Right lobe of liver (tissue), 6 donors: Measurements from ENCODE around the gene DNAJC13. TPM values are rescaled to one million over a fixed set of nuclear protein-coding genes. Genes with fewer than 3 reads are reported as not detected.
A peak's percentile ranks its signal among the peaks of the same experiment; 100 is the strongest.

Experiments
- ATAC-seq, 4 donors: fragments of 200-7000 bp; cut with Tn5 transposase; one replicate each; pipeline ENCODE4 v1.9.1; 2020; ENCODE audit warnings: mild to moderate bottlenecking in 4 of 4, moderate library complexity in 4 of 4
- DNase-seq, 3 donors: peaks; one replicate each; pipeline ENCODE4 v3.0.0-alpha.2; 2020
- H3K27ac ChIP-seq, 3 donors: fragments of 200-600 bp; one replicate each; pipeline ENCODE4 v1.8.0; 2022
- H3K27me3 ChIP-seq, 2 donors: fragments of 200-600 bp; one replicate each; pipeline ENCODE4 v1.8.0; 2022
- H3K36me3 ChIP-seq, 4 donors: fragments of 200-600 bp; sonication (generic) in 1 of 4; one replicate each; pipeline versions ENCODE4 v1.5.1 to v1.8.0; 2017 to 2022; ENCODE audit warnings: control low read depth in 1 of 4
- H3K4me1 ChIP-seq, 4 donors: fragments of 200-600 bp; sonication (generic) in 1 of 4; one replicate each; pipeline versions ENCODE4 v1.5.1 to v1.8.0; 2017 to 2022; ENCODE audit warnings: control low read depth in 1 of 4
- H3K4me3 ChIP-seq, 3 donors: fragments of 200-600 bp; one replicate each; pipeline ENCODE4 v1.8.0; 2022
- H3K9me3 ChIP-seq, 4 donors: fragments of 200-600 bp; sonication (generic) in 1 of 4; one replicate each; pipeline versions ENCODE4 v1.5.1 to v1.8.0; 2017 to 2022; ENCODE audit warnings: control low read depth in 1 of 4
- POLR2A ChIP-seq: fragments of 450-650 bp; IDR thresholded peaks from one replicate; pipeline ENCODE4 v1.6.1; 2017; ENCODE audit warnings: antibody characterized with exemption, mild to moderate bottlenecking
- WGBS: methylation state at CpG from one replicate; pipeline ENCODE4 v1.1.6; 2018; ENCODE audit warnings: low coverage, low lambda C conversion rate; ENCODE audit not compliant: insufficient coverage; ENCODE audit errors: missing lambda C conversion rate; 5-methylcytosine and 5-hydroxymethylcytosine counted together
- intact Hi-C, 2 donors: fragments of 100-400 bp; cut with DNase I; formaldehyde crosslinking; loops; one replicate each; pipeline versions ENCODE4 v1.11.2 to v1.14.1; 2022
- total RNA-seq, 6 experiments: library from RNA; depleted of rRNA in 2 of 6; stranded (reverse); fragments of >200 nt in 2 of 6; fragmentation: NEBNext Ultra II Directional in 3 of 6; extraction: Animal tissue kit (Norgen Biotek cat#: 25700) in 3 of 6; gene quantifications; one replicate each; pipeline versions ENCODE4 v1.1.0 to v1.2.4, GENCODE V29; 2016 to 2023
- TF ChIP-seq, protein P1 (sequence below), 4 donors: fragments of 200-600 bp in 3 of 4; fragments of 450-650 bp in 1 of 4; IDR thresholded peaks; one replicate each; pipeline versions ENCODE4 v1.5.1 to v1.8.0; 2016 to 2022; ENCODE audit warnings: antibody characterized with exemption in 4 of 4, mild to moderate bottlenecking in 2 of 4
- donor health status: DM: no; HTN: yes; CAD: no.
- donor health status: DM: no; HTN: no; CAD: no.
- donor health status: DM: no; HTN: no; CAD: no.
- donor health status: DM: no; HTN: yes; CAD: no.
- donor health status: DM: no; HTN: yes; CAD: no.

The DNAJC13 gene
- total RNA-seq, 6 experiments from 2014 or later, result 12.6 to 19.4 (median 18.3) TPM

- DNase-seq (no peak), ATAC-seq (peak in 2 of 4 donors; percentile 45 to 63)
- H3K36me3 ChIP-seq, result no peaks in the 10 kb centered on the region
- TF ChIP-seq POLR2A, result no peak
- TF ChIP-seq, protein P1, sequence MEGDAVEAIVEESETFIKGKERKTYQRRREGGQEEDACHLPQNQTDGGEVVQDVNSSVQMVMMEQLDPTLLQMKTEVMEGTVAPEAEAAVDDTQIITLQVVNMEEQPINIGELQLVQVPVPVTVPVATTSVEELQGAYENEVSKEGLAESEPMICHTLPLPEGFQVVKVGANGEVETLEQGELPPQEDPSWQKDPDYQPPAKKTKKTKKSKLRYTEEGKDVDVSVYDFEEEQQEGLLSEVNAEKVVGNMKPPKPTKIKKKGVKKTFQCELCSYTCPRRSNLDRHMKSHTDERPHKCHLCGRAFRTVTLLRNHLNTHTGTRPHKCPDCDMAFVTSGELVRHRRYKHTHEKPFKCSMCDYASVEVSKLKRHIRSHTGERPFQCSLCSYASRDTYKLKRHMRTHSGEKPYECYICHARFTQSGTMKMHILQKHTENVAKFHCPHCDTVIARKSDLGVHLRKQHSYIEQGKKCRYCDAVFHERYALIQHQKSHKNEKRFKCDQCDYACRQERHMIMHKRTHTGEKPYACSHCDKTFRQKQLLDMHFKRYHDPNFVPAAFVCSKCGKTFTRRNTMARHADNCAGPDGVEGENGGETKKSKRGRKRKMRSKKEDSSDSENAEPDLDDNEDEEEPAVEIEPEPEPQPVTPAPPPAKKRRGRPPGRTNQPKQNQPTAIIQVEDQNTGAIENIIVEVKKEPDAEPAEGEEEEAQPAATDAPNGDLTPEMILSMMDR (IDR thresholded peaks at IDR 0.05), result no peak
- intact Hi-C loops, result no loop called here
- H3K27ac ChIP-seq, result no peak overlapping the region
- 43% methylated on average over 2 of the region's 2 CpGs for WGBS
- no peak overlapping the region for H3K4me3 ChIP-seq
- no peaks in the 10 kb centered on the region for H3K4me1 ChIP-seq
- H3K27me3 ChIP-seq, result no peaks in the 10 kb centered on the region
- H3K9me3 ChIP-seq, result no peaks in the 10 kb centered on the region
Measured at GRCh38 chr3:132432639-132433038, 15.3 kb downstream of the DNAJC13 start.

GRCh38 chr3:132433121-132433520, 15.8 kb downstream of the DNAJC13 start:
- Histone ChIP-seq H3K9me3 (no peaks in the 10 kb centered on the region), H3K4me3 (no peak overlapping the region), H3K4me1 (no peaks in the 10 kb centered on the region), H3K27ac (no peak overlapping the region), H3K27me3 (no peaks in the 10 kb centered on the region), H3K36me3 (no peaks in the 10 kb centered on the region)
- ATAC-seq, result no peak
- 82% methylated on average over 3 of the region's 3 CpGs for WGBS
- intact Hi-C loops, result no loop called here
- TF ChIP-seq POLR2A, result no peak
- TF ChIP-seq, protein P1 (IDR thresholded peaks at IDR 0.05), result no peak
- no peak for DNase-seq

DNA sequence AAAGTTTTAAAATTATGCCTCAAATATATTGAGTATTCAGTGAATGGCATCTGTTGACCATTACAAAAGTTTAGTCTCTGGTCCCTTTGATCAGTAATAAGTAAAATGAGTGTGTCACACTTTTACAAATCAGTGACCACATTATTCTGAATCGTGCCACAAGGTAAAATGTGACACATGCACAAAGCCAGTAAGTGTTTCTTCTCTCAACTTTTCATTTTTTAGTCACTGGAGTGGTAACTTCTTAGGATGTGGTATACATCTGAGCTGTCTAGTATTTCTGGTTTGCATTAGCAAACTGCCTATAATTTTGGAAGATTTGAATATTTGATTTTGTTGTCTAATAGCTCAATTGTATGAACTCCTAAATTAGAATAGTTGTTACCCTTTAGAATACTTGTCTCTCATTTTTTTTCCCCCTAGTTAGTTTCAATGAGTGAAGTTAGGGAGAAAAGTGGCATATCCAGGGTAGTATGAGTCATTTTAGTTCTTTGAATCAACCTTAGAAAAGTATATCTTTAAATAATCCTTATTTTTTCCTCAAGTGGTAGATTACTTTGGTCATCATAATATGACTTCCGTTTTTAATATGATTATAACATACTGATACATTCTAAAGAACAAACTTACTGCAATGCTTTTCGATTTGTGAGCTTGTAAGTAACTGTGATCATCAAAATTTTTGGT, 18.1 kb downstream of the DNAJC13 start:
- TF ChIP-seq, protein P1 (IDR thresholded peaks at IDR 0.05), result no peak
- TF ChIP-seq POLR2A, result no peak
- Histone ChIP-seq H3K9me3 (no peaks in the 10 kb centered on the region), H3K27me3 (no peaks in the 10 kb centered on the region), H3K4me1 (no peaks in the 10 kb centered on the region), H3K27ac (no peak overlapping the region), H3K4me3 (no peak overlapping the region), H3K36me3 (peaks cover 0 to 2% (median 0%) of the 10 kb centered on the region in 4 donors)
- WGBS, result 65% methylated on average over 3 of the region's 3 CpGs
- intact Hi-C loops, result no loop called here
- no peak for ATAC-seq
- DNase-seq, result no peak

DNA sequence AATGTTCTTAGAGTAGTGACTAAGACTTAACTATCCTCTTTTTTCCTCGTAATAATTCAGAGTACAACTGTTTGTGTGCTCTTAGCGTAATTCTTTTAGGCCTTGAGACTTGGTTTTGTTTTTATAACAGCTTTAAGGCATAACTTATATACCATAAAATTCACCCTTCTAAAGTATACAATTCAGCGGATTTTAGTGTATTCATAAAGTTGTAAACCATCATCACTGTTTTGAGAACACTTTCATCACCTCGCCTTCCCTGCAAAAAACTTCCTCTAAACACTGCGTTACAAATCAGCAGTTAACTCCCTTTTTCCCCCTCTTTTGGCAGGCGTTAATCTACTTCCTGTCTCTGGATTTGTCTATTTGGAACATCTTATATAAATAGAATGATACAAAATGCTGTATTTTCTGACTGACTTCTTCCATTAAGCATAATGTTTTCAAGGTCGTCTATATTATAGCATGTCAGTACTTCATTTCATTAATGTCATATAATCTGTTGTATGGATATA, 18.7 kb downstream of the DNAJC13 start:
- 49% methylated on average over 7 of the region's 7 CpGs for WGBS
- ATAC-seq (no peak), DNase-seq (no peak)
- TF ChIP-seq POLR2A, result no peak
- TF ChIP-seq, protein P1 (IDR thresholded peaks at IDR 0.05), result no peak
- H3K27me3 ChIP-seq, result no peaks in the 10 kb centered on the region
- H3K4me1 ChIP-seq, result no peaks in the 10 kb centered on the region
- H3K4me3 ChIP-seq, result no peak overlapping the region
- intact Hi-C loops, result no loop called here
- no peaks in the 10 kb centered on the region for H3K9me3 ChIP-seq
- H3K27ac ChIP-seq, result no peak overlapping the region
- peaks cover 0 to 2% (median 0%) of the 10 kb centered on the region in 4 donors for H3K36me3 ChIP-seq
